Loucy (cell line): ENCODE data around the gene TMED6.

Source experiments
- CTCF ChIP-seq: fragments of 200-600 bp; sonication (generic); conservative IDR thresholded peaks from 2 replicates; pipeline ENCODE4 v1.5.1; 2014; ENCODE audit warnings: mild to moderate bottlenecking, antibody characterized with exemption, low read length
- EZH2phosphoT487 ChIP-seq: fragments of 200-600 bp; IDR thresholded peaks from 2 replicates; pipeline ENCODE4 v1.6.1; 2018; ENCODE audit warnings: antibody characterized with exemption, mild to moderate bottlenecking, moderate library complexity, borderline replicate concordance

DNA sequence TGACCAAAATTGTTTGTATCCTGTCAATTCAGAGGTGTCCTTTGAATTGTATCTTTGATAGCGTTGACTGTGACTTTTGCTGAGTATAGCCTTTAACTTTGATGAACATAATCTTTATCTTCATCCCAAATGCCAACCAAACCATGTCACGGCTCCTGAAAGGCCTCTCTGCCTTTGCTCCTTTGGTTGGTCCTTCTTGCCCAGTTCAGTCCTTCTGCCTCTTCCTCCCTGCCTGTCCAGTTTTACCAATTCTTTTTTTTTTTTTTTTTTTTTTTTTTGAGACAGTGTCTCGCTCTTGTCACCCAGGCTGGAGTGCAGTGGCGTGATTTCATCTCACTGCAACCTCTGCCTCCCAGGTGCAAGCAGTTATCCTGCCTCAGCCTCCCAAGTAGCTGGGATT, 53.3 kb downstream of the TMED6 start:
- TF ChIP-seq CTCF (no peak), EZH2phosphoT487 (no peak)
